Neural cell (in vitro differentiated cells): ENCODE results near the gene AGTPBP1. TPM values are rescaled to one million over a fixed set of nuclear protein-coding genes. Genes with fewer than 3 reads are reported as not detected.

ENCODE experiments used
- H2AFZ ChIP-seq: fragments of 200-600, 300-800 bp; sonication (generic), shearing (Covaris generic); 2 replicates; pipeline ENCODE4 v1.6.0; 2014; ENCODE audit warnings: low read depth, mild to moderate bottlenecking, antibody characterized with exemption, low read length, moderate library complexity
- H3F3A ChIP-seq: fragments of 200-600 bp; shearing (Covaris generic); 2 replicates; pipeline ENCODE4 v1.6.1; 2016; ENCODE audit warnings: mild to moderate bottlenecking, moderate library complexity, mixed read lengths, antibody characterized with exemption, low read length; ENCODE audit not compliant: insufficient read depth, poor library complexity, severe bottlenecking
- H3K27ac ChIP-seq: fragments of 200-600, 300-800 bp; sonication (generic), shearing (Covaris generic); 2 replicates; pipeline ENCODE4 v1.5.1; 2014; ENCODE audit warnings: mild to moderate bottlenecking, low read length, moderate library complexity
- H3K27me3 ChIP-seq: fragments of 300-800, 200-600 bp; sonication (generic), shearing (Covaris generic); 2 replicates; pipeline ENCODE4 v1.6.0; 2014; ENCODE audit warnings: mild to moderate bottlenecking, low read depth, low read length, moderate library complexity; ENCODE audit not compliant: insufficient read depth
- H3K36me3 ChIP-seq: fragments of 300-800, 200-600 bp; sonication (generic), shearing (Covaris generic); 2 replicates; pipeline ENCODE4 v1.5.1; 2014; ENCODE audit warnings: mild to moderate bottlenecking, antibody characterized with exemption, low read length, moderate library complexity; ENCODE audit not compliant: insufficient read depth
- H3K4me2 ChIP-seq: fragments of 300-800, 200-600 bp; sonication (generic), shearing (Covaris generic); 2 replicates; pipeline ENCODE4 v1.6.0; 2014; ENCODE audit warnings: mild to moderate bottlenecking, low read length
- H3K4me3 ChIP-seq: fragments of 300-800, 200-600 bp; sonication (generic), shearing (Covaris generic); 2 replicates; pipeline ENCODE4 v1.5.1; 2014; ENCODE audit warnings: mild to moderate bottlenecking, low read length, moderate library complexity
- H3K79me2 ChIP-seq: fragments of 200-600 bp; shearing (Covaris generic); replicated peaks from 2 replicates; pipeline ENCODE4 v1.6.0; 2014; ENCODE audit warnings: mild to moderate bottlenecking, low read length, moderate library complexity; ENCODE audit not compliant: insufficient read depth
- H3K9ac ChIP-seq: fragments of 300-800, 200-600 bp; sonication (generic), shearing (Covaris generic); 2 replicates; pipeline ENCODE4 v1.6.1; 2016; ENCODE audit warnings: mild to moderate bottlenecking, low read length, mixed read lengths
- H3K9me2 ChIP-seq: fragments of 200-600 bp; shearing (Covaris generic); 2 replicates; pipeline ENCODE4 v1.6.1; 2016; ENCODE audit warnings: mild to moderate bottlenecking, low read length, mixed read lengths; ENCODE audit not compliant: insufficient read depth
- H3K9me3 ChIP-seq: fragments of 200-600, 300-800 bp; sonication (generic), shearing (Covaris generic); 2 replicates; pipeline ENCODE4 v1.6.1; 2016; ENCODE audit warnings: mild to moderate bottlenecking, mixed run types, low read length, moderate library complexity, mixed read lengths
- H4K20me1 ChIP-seq: fragments of 200-600 bp; shearing (Covaris generic); 2 replicates; pipeline ENCODE4 v1.6.1; 2016; ENCODE audit warnings: mild to moderate bottlenecking, mixed run types; ENCODE audit not compliant: insufficient read depth
- CTCF ChIP-seq: fragments of 450-650 bp; IDR thresholded peaks from 2 replicates; pipeline ENCODE4 v1.5.1; 2014; ENCODE audit warnings: antibody characterized with exemption, mild to moderate bottlenecking, moderate library complexity; ENCODE audit not compliant: poor library complexity, severe bottlenecking
- EP300 ChIP-seq: fragments of 450-650 bp; conservative IDR thresholded peaks from 2 replicates; pipeline ENCODE4 v1.6.1; 2014; ENCODE audit warnings: antibody characterized with exemption, mild to moderate bottlenecking, moderate library complexity; ENCODE audit not compliant: poor library complexity, severe bottlenecking
- EZH2 ChIP-seq: fragments of 200-600, 300-800 bp; shearing (Covaris generic), sonication (generic); IDR thresholded peaks from 2 replicates; pipeline ENCODE4 v1.6.1; 2014; ENCODE audit warnings: antibody characterized with exemption, low read length, borderline replicate concordance, mild to moderate bottlenecking; ENCODE audit not compliant: insufficient read depth, poor library complexity, severe bottlenecking
- MXI1 ChIP-seq: fragments of 450-650 bp; conservative IDR thresholded peaks from 2 replicates; pipeline ENCODE4 v1.6.1; 2014; ENCODE audit warnings: antibody characterized with exemption, mild to moderate bottlenecking; ENCODE audit not compliant: poor library complexity, severe bottlenecking
- POLR2AphosphoS5 ChIP-seq: IDR thresholded peaks from 2 replicates; pipeline ENCODE4 v1.6.1; 2012
- RAD21 ChIP-seq: fragments of 450-650 bp; conservative IDR thresholded peaks from 2 replicates; pipeline ENCODE4 v1.6.1; 2014; ENCODE audit warnings: antibody characterized with exemption, mild to moderate bottlenecking, moderate library complexity
- SMC3 ChIP-seq: fragments of 450-650 bp; conservative IDR thresholded peaks from 2 replicates; pipeline ENCODE4 v1.6.1; 2014; ENCODE audit warnings: antibody characterized with exemption, mild to moderate bottlenecking, moderate library complexity; ENCODE audit not compliant: poor library complexity
- TAF1 ChIP-seq: IDR thresholded peaks from 2 replicates; pipeline ENCODE4 v1.6.1; 2012; ENCODE audit warnings: low read depth
- polyA plus RNA-seq: library from polyadenylated mRNA; depleted of rRNA; stranded (reverse); fragments of >200 nt; gene quantifications from 2 replicates; pipeline ENCODE4 v1.2.3, GENCODE V29; 2014
- TF ChIP-seq, protein P1 (sequence below): IDR thresholded peaks from 2 replicates; pipeline ENCODE4 v1.6.1; 2012; ENCODE audit warnings: borderline replicate concordance

AGTPBP1 gene
- polyA plus RNA-seq, 1 donor from 2014 or later, result 90.7 TPM

DNA sequence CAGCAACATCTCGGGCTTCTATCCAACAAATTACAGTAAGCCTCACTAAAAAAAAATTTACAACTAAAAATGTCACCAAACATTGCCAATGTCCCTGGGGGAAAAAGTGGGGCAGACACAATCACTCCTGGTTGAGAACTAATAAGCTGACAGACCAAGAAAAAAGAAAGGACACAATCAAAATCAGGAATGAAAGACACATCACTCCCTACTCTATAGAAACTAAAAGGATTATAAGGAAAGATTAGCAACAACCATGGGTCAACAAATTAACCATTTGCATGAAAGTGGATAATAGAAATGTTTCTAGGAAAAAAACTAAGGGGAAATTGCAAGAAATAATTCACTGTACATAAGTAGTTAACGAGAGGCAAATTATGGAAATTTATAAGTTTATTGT lies 53.4 kb downstream of the AGTPBP1 start:
- Histone ChIP-seq H3K27me3 (no peaks in the 10 kb centered on the region), H3K9me3 (no peaks in the 10 kb centered on the region), H3F3A (no peaks in the 10 kb centered on the region), H3K9me2 (no peaks in the 10 kb centered on the region), H3K79me2 (no peaks in the 10 kb centered on the region), H3K4me3 (no peak overlapping the region), H3K9ac (no peak overlapping the region), H3K4me2 (no peak overlapping the region), H2AFZ (no peak overlapping the region), H3K27ac (no peak overlapping the region), H3K36me3 (peaks cover 6% of the 10 kb centered on the region), H4K20me1 (no peaks in the 10 kb centered on the region)
- TF ChIP-seq RAD21 (no peak), EZH2 (no peak)
- TF ChIP-seq, protein P1, sequence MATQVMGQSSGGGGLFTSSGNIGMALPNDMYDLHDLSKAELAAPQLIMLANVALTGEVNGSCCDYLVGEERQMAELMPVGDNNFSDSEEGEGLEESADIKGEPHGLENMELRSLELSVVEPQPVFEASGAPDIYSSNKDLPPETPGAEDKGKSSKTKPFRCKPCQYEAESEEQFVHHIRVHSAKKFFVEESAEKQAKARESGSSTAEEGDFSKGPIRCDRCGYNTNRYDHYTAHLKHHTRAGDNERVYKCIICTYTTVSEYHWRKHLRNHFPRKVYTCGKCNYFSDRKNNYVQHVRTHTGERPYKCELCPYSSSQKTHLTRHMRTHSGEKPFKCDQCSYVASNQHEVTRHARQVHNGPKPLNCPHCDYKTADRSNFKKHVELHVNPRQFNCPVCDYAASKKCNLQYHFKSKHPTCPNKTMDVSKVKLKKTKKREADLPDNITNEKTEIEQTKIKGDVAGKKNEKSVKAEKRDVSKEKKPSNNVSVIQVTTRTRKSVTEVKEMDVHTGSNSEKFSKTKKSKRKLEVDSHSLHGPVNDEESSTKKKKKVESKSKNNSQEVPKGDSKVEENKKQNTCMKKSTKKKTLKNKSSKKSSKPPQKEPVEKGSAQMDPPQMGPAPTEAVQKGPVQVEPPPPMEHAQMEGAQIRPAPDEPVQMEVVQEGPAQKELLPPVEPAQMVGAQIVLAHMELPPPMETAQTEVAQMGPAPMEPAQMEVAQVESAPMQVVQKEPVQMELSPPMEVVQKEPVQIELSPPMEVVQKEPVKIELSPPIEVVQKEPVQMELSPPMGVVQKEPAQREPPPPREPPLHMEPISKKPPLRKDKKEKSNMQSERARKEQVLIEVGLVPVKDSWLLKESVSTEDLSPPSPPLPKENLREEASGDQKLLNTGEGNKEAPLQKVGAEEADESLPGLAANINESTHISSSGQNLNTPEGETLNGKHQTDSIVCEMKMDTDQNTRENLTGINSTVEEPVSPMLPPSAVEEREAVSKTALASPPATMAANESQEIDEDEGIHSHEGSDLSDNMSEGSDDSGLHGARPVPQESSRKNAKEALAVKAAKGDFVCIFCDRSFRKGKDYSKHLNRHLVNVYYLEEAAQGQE, result no peak

GRCh38 chr9:85685081-85685480 lies 56.7 kb downstream of the AGTPBP1 start:
- no peak overlapping the region for H2AFZ ChIP-seq
- no peaks in the 10 kb centered on the region for H3K79me2 ChIP-seq
- no peaks in the 10 kb centered on the region for H3K27me3 ChIP-seq
- H3K36me3 ChIP-seq, result no peaks in the 10 kb centered on the region
- H3K4me3 ChIP-seq, result no peak overlapping the region
- no peaks in the 10 kb centered on the region for H3F3A ChIP-seq
- H3K9me3 ChIP-seq, result no peaks in the 10 kb centered on the region
- no peak overlapping the region for H3K27ac ChIP-seq
- H3K4me2 ChIP-seq, result no peak overlapping the region
- TF ChIP-seq MXI1 (no peak), SMC3 (no peak), TAF1 (no peak), EP300 (no peak), CTCF (no peak), RAD21 (no peak), EZH2 (no peak), POLR2AphosphoS5 (no peak)
- TF ChIP-seq, protein P1, result no peak
- no peaks in the 10 kb centered on the region for H4K20me1 ChIP-seq
- no peak overlapping the region for H3K9ac ChIP-seq
- H3K9me2 ChIP-seq, result no peaks in the 10 kb centered on the region
